GM18499 (cell line): ENCODE data around the gene MUS81.

Experiments used
- ATAC-seq: cut with Tn5 transposase; IDR thresholded peaks from one replicate; pipeline ENCODE4 v1.9.1; 2021; ENCODE audit warnings: moderate number of reproducible peaks; ENCODE audit not compliant: insufficient read depth, unreplicated experiment

MUS81 gene

GRCh38 chr11:65907878-65908277 lies 47.6 kb downstream of the MUS81 start:
- no peak for ATAC-seq

- no peak for ATAC-seq
Observed at GRCh38 chr11:65911682-65912568, 51.7 kb downstream of the MUS81 start.

GRCh38 chr11:65912845-65913244 lies 52.6 kb downstream of the MUS81 start:
- no peak for ATAC-seq

GRCh38 chr11:65915101-65915820 lies 55.0 kb downstream of the MUS81 start:
- ATAC-seq: no peak

GRCh38 chr11:65915821-65916251 lies 55.6 kb downstream of the MUS81 start:
- no peak for ATAC-seq
